ENCODE results near the gene GAB1.

Gene GAB1

GRCh38 chr4:143313521-143313920, 23.2 kb upstream of the GAB1 start:
- Histone ChIP-seq H3K27ac (ENCODE audit: poor library complexity, severe bottlenecking) (no peak overlapping the region), H3K4me3 (ENCODE audit: severe bottlenecking) (no peak overlapping the region), H3K4me1 (ENCODE audit: insufficient read depth, poor library complexity, severe bottlenecking) (no peaks in the 10 kb centered on the region), H3K27me3 (ENCODE audit: insufficient read depth, poor library complexity, severe bottlenecking) (no peaks in the 10 kb centered on the region), H3K9me3 (ENCODE audit: severe bottlenecking) (no peaks in the 10 kb centered on the region), H3K36me3 (ENCODE audit: low read depth) (no peaks in the 10 kb centered on the region)
- ATAC-seq (ENCODE audit: low read depth) = no peak
- TF ChIP-seq CTCF (IDR thresholded peaks at IDR 0.05; ENCODE audit: poor library complexity, severe bottlenecking) = no peak
- no peak for DNase-seq (ENCODE audit: low spot score)

- no peaks in the 10 kb centered on the region for H3K36me3 ChIP-seq (ENCODE audit: low read depth)
- ATAC-seq (ENCODE audit: low read depth) = no peak
- DNase-seq (ENCODE audit: low spot score) = no peak
- H3K4me1 ChIP-seq (ENCODE audit: insufficient read depth, poor library complexity, severe bottlenecking) = no peaks in the 10 kb centered on the region
- TF ChIP-seq CTCF (IDR thresholded peaks at IDR 0.05; ENCODE audit: poor library complexity, severe bottlenecking) = no peak
- H3K27me3 ChIP-seq (ENCODE audit: insufficient read depth, poor library complexity, severe bottlenecking) = no peaks in the 10 kb centered on the region
- no peaks in the 10 kb centered on the region for H3K9me3 ChIP-seq (ENCODE audit: severe bottlenecking)
- H3K4me3 ChIP-seq (ENCODE audit: severe bottlenecking) = no peak overlapping the region
- H3K27ac ChIP-seq (ENCODE audit: poor library complexity, severe bottlenecking) = no peak overlapping the region
Observed at GRCh38 chr4:143313996-143314395, 22.7 kb upstream of the GAB1 start.

GRCh38 chr4:143320113-143320512, 16.6 kb upstream of the GAB1 start:
- no peak for ATAC-seq (ENCODE audit: low read depth)
- Histone ChIP-seq H3K36me3 (ENCODE audit: low read depth) (no peaks in the 10 kb centered on the region), H3K9me3 (ENCODE audit: severe bottlenecking) (no peaks in the 10 kb centered on the region), H3K27me3 (ENCODE audit: insufficient read depth, poor library complexity, severe bottlenecking) (no peaks in the 10 kb centered on the region), H3K4me3 (ENCODE audit: severe bottlenecking) (no peak overlapping the region), H3K27ac (ENCODE audit: poor library complexity, severe bottlenecking) (no peak overlapping the region), H3K4me1 (ENCODE audit: insufficient read depth, poor library complexity, severe bottlenecking) (no peaks in the 10 kb centered on the region)
- TF ChIP-seq CTCF (IDR thresholded peaks at IDR 0.05; ENCODE audit: poor library complexity, severe bottlenecking) = no peak
- no peak for DNase-seq (ENCODE audit: low spot score)

GRCh38 chr4:143326735-143327134, 9.9 kb upstream of the GAB1 start:
- H3K36me3 ChIP-seq (ENCODE audit: low read depth) = no peaks in the 10 kb centered on the region
- no peak overlapping the region for H3K27ac ChIP-seq (ENCODE audit: poor library complexity, severe bottlenecking)
- no peaks in the 10 kb centered on the region for H3K27me3 ChIP-seq (ENCODE audit: insufficient read depth, poor library complexity, severe bottlenecking)
- DNase-seq (ENCODE audit: low spot score) = no peak
- no peak overlapping the region for H3K4me3 ChIP-seq (ENCODE audit: severe bottlenecking)
- H3K4me1 ChIP-seq (ENCODE audit: insufficient read depth, poor library complexity, severe bottlenecking) = no peaks in the 10 kb centered on the region
- ATAC-seq (ENCODE audit: low read depth) = no peak
- no peak for TF ChIP-seq CTCF (IDR thresholded peaks at IDR 0.05; ENCODE audit: poor library complexity, severe bottlenecking)
- H3K9me3 ChIP-seq (ENCODE audit: severe bottlenecking) = no peaks in the 10 kb centered on the region

GRCh38 chr4:143329985-143330384, 6.7 kb upstream of the GAB1 start:
- Histone ChIP-seq H3K27me3 (ENCODE audit: insufficient read depth, poor library complexity, severe bottlenecking) (no peaks in the 10 kb centered on the region), H3K4me1 (ENCODE audit: insufficient read depth, poor library complexity, severe bottlenecking) (no peaks in the 10 kb centered on the region), H3K9me3 (ENCODE audit: severe bottlenecking) (no peaks in the 10 kb centered on the region), H3K27ac (ENCODE audit: poor library complexity, severe bottlenecking) (no peak overlapping the region), H3K36me3 (ENCODE audit: low read depth) (no peaks in the 10 kb centered on the region), H3K4me3 (ENCODE audit: severe bottlenecking) (no peak overlapping the region)
- ATAC-seq (ENCODE audit: low read depth) = no peak
- DNase-seq (ENCODE audit: low spot score) = no peak
- TF ChIP-seq CTCF (IDR thresholded peaks at IDR 0.05; ENCODE audit: poor library complexity, severe bottlenecking) = no peak

Data from RWPE2 (cell line).